NCI-H146 (cell line): Measurements from ENCODE around the gene ARHGAP6.
"Not testable (repeated sequence)": the region's sequence is repeated elsewhere in the genome, so short reads cannot be mapped to it uniquely, and the experiment has no call there.

Source experiments
- DNase-seq: peaks from one replicate; lab custom pipeline; 2025; lab: John Stamatoyannopoulos, UW

The ARHGAP6 gene

GRCh38 chrX:11532291-11533078 is 133.2 kb downstream of the ARHGAP6 start:
- DNase-seq: no peak

- no peak for DNase-seq
Measured at GRCh38 chrX:11531226-11531625, 134.5 kb downstream of the ARHGAP6 start.

GRCh38 chrX:11530621-11531020 is 135.1 kb downstream of the ARHGAP6 start:
- no peak for DNase-seq

GRCh38 chrX:11528623-11529022 is 137.1 kb downstream of the ARHGAP6 start:
- no peak for DNase-seq

GRCh38 chrX:11525685-11526084 is 140.0 kb downstream of the ARHGAP6 start:
- DNase-seq: no peak

- not testable (repeated sequence) for DNase-seq
Measured at GRCh38 chrX:11519234-11519633, 146.5 kb downstream of the ARHGAP6 start.

GRCh38 chrX:11509786-11510185 is 155.9 kb downstream of the ARHGAP6 start:
- no peak for DNase-seq

- no peak for DNase-seq
Measured at GRCh38 chrX:11504234-11504633, 161.5 kb downstream of the ARHGAP6 start.

GRCh38 chrX:11499076-11500044 is 166.4 kb downstream of the ARHGAP6 start:
- no peak for DNase-seq

- DNase-seq: not testable (repeated sequence)
Measured at GRCh38 chrX:11491375-11491774, 174.3 kb downstream of the ARHGAP6 start.

- no peak for DNase-seq
Measured at GRCh38 chrX:11484290-11484689, 181.4 kb downstream of the ARHGAP6 start.

- no peak for DNase-seq
Measured at GRCh38 chrX:11481035-11481434, 184.7 kb downstream of the ARHGAP6 start.

- DNase-seq: no peak
Measured at GRCh38 chrX:11480626-11481025, 185.1 kb downstream of the ARHGAP6 start.

GRCh38 chrX:11478911-11479310 is 186.8 kb downstream of the ARHGAP6 start:
- no peak for DNase-seq

GRCh38 chrX:11478026-11478425 is 187.7 kb downstream of the ARHGAP6 start:
- DNase-seq: no peak

- DNase-seq: no peak
Measured at GRCh38 chrX:11474576-11474975, 191.1 kb downstream of the ARHGAP6 start.

GRCh38 chrX:11474021-11474420 is 191.7 kb downstream of the ARHGAP6 start:
- no peak for DNase-seq

- no peak for DNase-seq
Measured at GRCh38 chrX:11472879-11473278, 192.8 kb downstream of the ARHGAP6 start.

GRCh38 chrX:11472381-11472780 is 193.3 kb downstream of the ARHGAP6 start:
- no peak for DNase-seq

- no peak for DNase-seq
Measured at GRCh38 chrX:11470250-11470974, 195.3 kb downstream of the ARHGAP6 start.

GRCh38 chrX:11465648-11466411 is 199.9 kb downstream of the ARHGAP6 start:
- no peak for DNase-seq
